Type B pancreatic cell (in vitro differentiated cells): ENCODE data around the gene IRF2BP2. TPM values are rescaled to one million over a fixed set of nuclear protein-coding genes. Genes with fewer than 3 reads are reported as not detected.

Experiments used
- DNase-seq: peaks from one replicate; pipeline ENCODE4 v3.0.0; 2021; ENCODE audit warnings: mixed read lengths; ENCODE audit not compliant: unreplicated experiment; ENCODE audit errors: extremely low spot score
- H3K27ac Mint-ChIP-seq: 2 replicates; pipeline ENCODE4 v1.8.0; 2021; ENCODE audit warnings: mild to moderate bottlenecking, mixed read lengths
- H3K27me3 Mint-ChIP-seq: 2 replicates; pipeline ENCODE4 v1.8.0; 2021; ENCODE audit warnings: mixed read lengths
- H3K36me3 Mint-ChIP-seq: 2 replicates; pipeline ENCODE4 v1.8.0; 2021; ENCODE audit warnings: mixed read lengths
- H3K4me1 Mint-ChIP-seq: one replicate; pipeline ENCODE4 v1.8.0; 2021; ENCODE audit warnings: mixed read lengths; ENCODE audit not compliant: unreplicated experiment
- H3K4me3 Mint-ChIP-seq: 2 replicates; pipeline ENCODE4 v1.8.0; 2021; ENCODE audit warnings: mild to moderate bottlenecking, mixed read lengths
- H3K9me3 Mint-ChIP-seq: 2 replicates; pipeline ENCODE4 v1.8.0; 2021; ENCODE audit warnings: mixed read lengths
- total RNA-seq: library from RNA; stranded (reverse); gene quantifications from 2 replicates; pipeline ENCODE4 v1.2.1, GENCODE V29; 2021; ENCODE audit warnings: low replicate concordance
- TF ChIP-seq, protein P1 (sequence below): fragments of 200-600 bp; sonication (generic); conservative IDR thresholded peaks from 2 replicates; pipeline ENCODE4 v1.5.0; 2021; ENCODE audit warnings: antibody characterized with exemption, mild to moderate bottlenecking

Gene IRF2BP2
- total RNA-seq, 1 donor from 2014 or later = 181 TPM

DNA sequence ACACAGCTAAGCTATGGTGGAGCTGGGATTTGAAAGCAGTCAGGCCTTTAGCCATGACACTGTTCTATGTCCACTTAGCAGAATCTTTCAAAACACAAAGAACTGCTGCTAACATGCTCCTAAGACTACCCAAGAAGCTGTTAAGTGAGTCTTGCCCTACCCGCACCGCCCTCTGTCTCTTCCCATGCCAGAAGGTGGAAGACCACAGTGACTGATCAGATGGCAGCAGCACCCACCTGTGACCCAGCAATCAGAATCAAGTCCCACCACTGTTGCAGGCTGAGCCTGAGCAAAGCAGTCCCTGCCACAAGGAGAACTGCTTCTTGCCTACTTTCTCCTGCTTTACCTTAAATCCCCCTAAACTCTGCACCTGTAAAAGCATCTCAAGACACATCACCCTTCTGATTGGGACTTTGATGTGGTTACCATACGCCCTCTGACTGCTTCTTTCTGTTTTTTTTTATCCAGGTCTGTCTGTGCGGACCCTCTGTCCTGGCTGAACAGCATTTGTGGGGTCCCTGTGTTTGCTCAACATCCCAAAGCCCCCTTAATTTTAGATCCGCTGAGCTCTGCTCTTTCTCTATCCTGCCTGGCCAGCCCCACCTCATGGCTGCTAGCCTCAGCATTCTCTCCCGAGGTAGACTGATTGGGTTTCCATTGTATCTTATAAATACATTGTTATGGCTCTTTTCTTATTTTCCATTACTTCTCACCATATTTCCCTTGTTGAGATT, 16.0 kb downstream of the IRF2BP2 start:
- Mint-ChIP-seq H3K4me3 (no peak overlapping the region), H3K27ac (peak overlapping the region; percentile 5)

DNA sequence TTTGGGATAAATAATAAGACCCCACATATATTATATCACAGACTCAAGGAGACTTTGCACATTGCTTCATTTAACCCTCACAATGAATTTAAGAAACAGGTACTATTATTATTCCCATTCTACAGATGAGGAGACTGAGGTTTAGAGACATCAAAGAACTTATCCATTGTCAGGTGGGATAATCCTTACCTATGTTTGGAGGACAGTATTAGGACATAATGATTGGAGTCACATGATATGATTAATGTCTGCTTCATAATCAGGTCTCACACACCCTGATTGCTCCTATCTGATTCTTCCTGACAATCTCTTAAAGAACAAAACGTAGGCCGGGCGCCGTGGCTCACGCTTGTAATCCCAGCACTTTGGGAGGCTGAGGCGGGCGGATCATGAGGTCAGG, 16.9 kb downstream of the IRF2BP2 start:
- no peak overlapping the region for H3K27ac Mint-ChIP-seq
- no peak for DNase-seq
- no peaks in the 10 kb centered on the region for H3K27me3 Mint-ChIP-seq
- H3K4me1 Mint-ChIP-seq = no peaks in the 10 kb centered on the region
- H3K4me3 Mint-ChIP-seq = no peak overlapping the region
- peaks cover 3% of the 10 kb centered on the region for H3K36me3 Mint-ChIP-seq
- H3K9me3 Mint-ChIP-seq = peaks cover 19% of the 10 kb centered on the region
- TF ChIP-seq, protein P1, sequence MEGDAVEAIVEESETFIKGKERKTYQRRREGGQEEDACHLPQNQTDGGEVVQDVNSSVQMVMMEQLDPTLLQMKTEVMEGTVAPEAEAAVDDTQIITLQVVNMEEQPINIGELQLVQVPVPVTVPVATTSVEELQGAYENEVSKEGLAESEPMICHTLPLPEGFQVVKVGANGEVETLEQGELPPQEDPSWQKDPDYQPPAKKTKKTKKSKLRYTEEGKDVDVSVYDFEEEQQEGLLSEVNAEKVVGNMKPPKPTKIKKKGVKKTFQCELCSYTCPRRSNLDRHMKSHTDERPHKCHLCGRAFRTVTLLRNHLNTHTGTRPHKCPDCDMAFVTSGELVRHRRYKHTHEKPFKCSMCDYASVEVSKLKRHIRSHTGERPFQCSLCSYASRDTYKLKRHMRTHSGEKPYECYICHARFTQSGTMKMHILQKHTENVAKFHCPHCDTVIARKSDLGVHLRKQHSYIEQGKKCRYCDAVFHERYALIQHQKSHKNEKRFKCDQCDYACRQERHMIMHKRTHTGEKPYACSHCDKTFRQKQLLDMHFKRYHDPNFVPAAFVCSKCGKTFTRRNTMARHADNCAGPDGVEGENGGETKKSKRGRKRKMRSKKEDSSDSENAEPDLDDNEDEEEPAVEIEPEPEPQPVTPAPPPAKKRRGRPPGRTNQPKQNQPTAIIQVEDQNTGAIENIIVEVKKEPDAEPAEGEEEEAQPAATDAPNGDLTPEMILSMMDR = no peak

More for the DNA sequence above, 16.0 kb downstream of the IRF2BP2 start:
- Mint-ChIP-seq H3K4me1 (peaks cover 5% of the 10 kb centered on the region), H3K27me3 (no peaks in the 10 kb centered on the region), H3K36me3 (peaks cover 3% of the 10 kb centered on the region), H3K9me3 (peaks cover 19% of the 10 kb centered on the region)
- no peak for DNase-seq
- TF ChIP-seq, protein P1 = no peak

DNA sequence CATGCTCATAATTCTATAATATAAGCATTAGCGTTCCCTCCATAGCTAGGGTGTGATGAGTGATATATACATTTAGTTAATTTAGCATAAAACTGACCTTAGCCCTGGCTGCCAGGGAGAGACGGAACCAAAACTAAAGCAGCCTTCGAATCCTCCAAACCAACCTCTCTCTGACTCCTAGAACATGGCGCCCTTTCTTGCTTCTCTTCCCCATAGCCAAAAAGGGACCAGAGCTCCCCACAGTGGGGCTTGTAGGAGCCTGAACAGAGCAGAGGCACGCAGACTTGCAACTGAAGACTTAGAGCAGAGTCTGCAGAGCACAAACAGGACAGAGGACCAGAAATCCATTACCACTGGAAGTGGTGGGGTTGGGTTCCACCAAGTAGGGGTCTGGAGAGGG, 17.7 kb downstream of the IRF2BP2 start:
- peaks cover 19% of the 10 kb centered on the region for H3K9me3 Mint-ChIP-seq
- no peak for DNase-seq
- H3K4me3 Mint-ChIP-seq = no peak overlapping the region

DNA sequence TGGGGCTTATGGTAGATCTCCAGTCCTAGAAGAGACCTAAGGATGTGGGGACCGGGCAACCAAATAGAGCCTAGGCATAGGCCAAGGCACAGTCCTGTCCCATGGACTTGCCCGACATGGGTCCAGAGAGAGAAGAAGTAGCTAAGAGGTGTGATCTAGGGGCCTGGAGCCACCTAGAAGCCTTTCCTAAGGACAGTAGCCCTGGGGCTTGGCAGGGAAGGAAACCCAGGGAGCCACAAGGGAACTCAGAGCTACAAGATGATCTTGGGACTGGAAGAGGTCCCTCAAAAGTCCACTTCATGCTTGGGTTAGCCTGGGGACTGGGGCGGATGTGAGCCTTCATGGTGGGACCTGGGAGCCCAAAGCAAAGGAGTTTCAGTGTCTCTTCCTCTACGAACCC, 18.8 kb downstream of the IRF2BP2 start:
- no peak for DNase-seq

More for the DNA sequence above, 17.7 kb downstream of the IRF2BP2 start:
- TF ChIP-seq, protein P1 = no peak
- Mint-ChIP-seq H3K27me3 (no peaks in the 10 kb centered on the region), H3K4me1 (no peaks in the 10 kb centered on the region), H3K36me3 (no peaks in the 10 kb centered on the region), H3K27ac (no peak overlapping the region)

DNA sequence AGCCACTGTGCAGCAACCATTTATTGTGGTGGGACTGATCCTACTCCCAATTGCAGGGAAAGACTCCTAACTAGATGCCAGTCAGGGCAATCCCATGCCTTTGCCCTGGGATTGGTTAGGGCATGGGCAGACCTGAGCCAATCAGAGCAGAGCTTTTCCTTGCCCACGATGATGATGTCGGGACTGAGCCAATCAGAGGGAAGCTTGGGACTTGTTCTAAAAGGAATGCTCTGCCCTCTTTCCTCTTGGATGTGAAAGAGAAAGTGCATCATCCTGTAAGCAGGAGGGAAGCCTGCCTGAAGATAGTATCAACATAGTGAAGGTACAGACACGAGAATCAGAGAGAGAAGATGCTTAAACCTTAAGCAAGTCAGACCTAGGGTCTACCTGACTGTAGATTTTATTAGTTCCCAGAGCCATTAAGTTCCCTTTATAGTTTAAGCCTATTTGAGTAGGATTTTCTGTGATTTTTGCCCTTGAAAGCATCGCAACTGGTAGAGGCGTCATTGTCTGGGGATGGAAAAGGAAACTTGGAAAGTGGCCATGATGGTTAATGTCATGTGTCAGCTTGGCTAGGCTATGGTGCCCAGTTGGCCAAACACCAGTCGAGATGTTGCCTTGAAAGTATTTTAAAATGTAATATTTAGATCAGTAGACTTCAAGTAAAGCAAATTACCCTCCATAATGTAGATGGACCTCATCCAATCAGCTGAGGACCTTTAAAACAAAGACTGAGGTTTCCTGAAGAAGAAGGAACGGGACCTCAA, 19.9 kb downstream of the IRF2BP2 start:
- Mint-ChIP-seq H3K36me3 (no peaks in the 10 kb centered on the region), H3K9me3 (peaks cover 10% of the 10 kb centered on the region), H3K4me1 (peaks cover 21% of the 10 kb centered on the region), H3K27ac (no peak overlapping the region), H3K4me3 (no peak overlapping the region), H3K27me3 (no peaks in the 10 kb centered on the region)
- DNase-seq = no peak
- TF ChIP-seq, protein P1 = no peak

More for the DNA sequence above, 18.8 kb downstream of the IRF2BP2 start:
- H3K9me3 Mint-ChIP-seq = peaks cover 14% of the 10 kb centered on the region
- H3K4me3 Mint-ChIP-seq = no peak overlapping the region
- peaks cover 10% of the 10 kb centered on the region for H3K4me1 Mint-ChIP-seq
- no peak overlapping the region for H3K27ac Mint-ChIP-seq
- H3K36me3 Mint-ChIP-seq = no peaks in the 10 kb centered on the region
- TF ChIP-seq, protein P1 = no peak
- no peaks in the 10 kb centered on the region for H3K27me3 Mint-ChIP-seq
